NCI-H1436 treated with DMSO at 0.1 percent for 48 hours (cell line): ENCODE measurements around the gene RAD23A.

Experiments
- DNase-seq: peaks from one replicate; lab custom pipeline; 2025; lab: John Stamatoyannopoulos, UW

RAD23A gene

GRCh38 chr19:12984683-12985048 lies 39.0 kb downstream of the RAD23A start:
- no peak for DNase-seq

- DNase-seq: no peak
Observed at GRCh38 chr19:12985049-12985776, 39.6 kb downstream of the RAD23A start.

- DNase-seq: no peak
Observed at GRCh38 chr19:12986726-12987125, 41.1 kb downstream of the RAD23A start.

- DNase-seq: no peak
Observed at GRCh38 chr19:12987190-12987589, 41.5 kb downstream of the RAD23A start.

GRCh38 chr19:12987781-12988180 lies 42.1 kb downstream of the RAD23A start:
- no peak for DNase-seq

GRCh38 chr19:12990431-12990830 lies 44.8 kb downstream of the RAD23A start:
- no peak for DNase-seq

GRCh38 chr19:12990853-12991252 lies 45.2 kb downstream of the RAD23A start:
- DNase-seq: no peak

- no peak for DNase-seq
Observed at GRCh38 chr19:12991296-12991695, 45.6 kb downstream of the RAD23A start.

GRCh38 chr19:12992729-12993128 lies 47.1 kb downstream of the RAD23A start:
- DNase-seq: no peak

GRCh38 chr19:12993562-12993961 lies 47.9 kb downstream of the RAD23A start:
- no peak for DNase-seq

- DNase-seq: no peak
Observed at GRCh38 chr19:12994701-12995595, 49.3 kb downstream of the RAD23A start, which contains the start of gene NFIX. TSS of gene NFIX (plus strand) at chr19:12995475. CDS start at chr19:12995838, 363 bp downstream.

- no peak for DNase-seq
Observed at GRCh38 chr19:12995596-12996405, 50.1 kb downstream of the RAD23A start.

- DNase-seq: no peak
Observed at GRCh38 chr19:12996406-12997094, 50.9 kb downstream of the RAD23A start.

GRCh38 chr19:12997179-12997966 lies 51.7 kb downstream of the RAD23A start:
- DNase-seq: no peak

GRCh38 chr19:12997967-12998940 lies 52.6 kb downstream of the RAD23A start:
- no peak for DNase-seq

- DNase-seq: no peak
Observed at GRCh38 chr19:13001166-13001501, 55.5 kb downstream of the RAD23A start.

GRCh38 chr19:13001502-13002165 lies 56.0 kb downstream of the RAD23A start:
- DNase-seq: no peak

- no peak for DNase-seq
Observed at GRCh38 chr19:13002166-13002898, 56.7 kb downstream of the RAD23A start.

- no peak for DNase-seq
Observed at GRCh38 chr19:13003081-13003480, 57.4 kb downstream of the RAD23A start.
